HCT116 (cell line): ENCODE data around the gene FPR1. TPM values are rescaled to one million over a fixed set of nuclear protein-coding genes. Genes with fewer than 3 reads are reported as not detected.

Experiments
- ATAC-seq: fragments of 200-7000 bp; cut with Tn5 transposase; 2 replicates; pipeline ENCODE4 v1.9.1; 2020; ENCODE audit warnings: mild to moderate bottlenecking, moderate library complexity
- BruUV-seq: library from RNA; stranded (reverse); fragments of 400-500 nt; replicated peaks from 2 replicates; lab custom pipeline; 2021; lab: Mats Ljungman, UMichigan
- CTCF ChIA-PET: fragments of 300-600 bp; sonication (Branson Sonifier 250); formaldehyde crosslinking; loops from one replicate; lab custom pipeline; 2021; ENCODE audit warnings: antibody characterized with exemption; lab: Charles Lee
- POLR2A ChIA-PET: fragments of 300-600, 350-600 bp; sonication (Branson Sonifier 250); formaldehyde crosslinking; loops from one replicate; lab custom pipeline; 2021; ENCODE audit warnings: antibody characterized with exemption; lab: Charles Lee
- RAD21 ChIA-PET, 2 experiments: fragments of 300-600 bp; sonication (Branson Sonifier 250); formaldehyde crosslinking; loops; one replicate each; lab custom pipeline; 2023; ENCODE audit warnings: low total read pairs in 2 of 2; ENCODE audit not compliant: uncharacterized antibody in 2 of 2, unreplicated experiment in 2 of 2, low non-redundant PET in 1 of 2; lab: Charles Lee
- DNase-seq: peaks from one replicate; pipeline ENCODE4 v3.0.0-alpha.2; 2010; ENCODE audit warnings: low read depth, low spot score
- H2AFZ ChIP-seq: fragments of 200-600 bp; shearing (Covaris generic), sonication (generic); 2 replicates; pipeline ENCODE4 v1.6.1; 2017; ENCODE audit warnings: low read depth, mixed run types, mixed read lengths, antibody characterized with exemption, low read length; ENCODE audit not compliant: poor library complexity, severe bottlenecking
- H3K27ac ChIP-seq: 2 replicates; pipeline ENCODE4 v1.5.1; 2012; ENCODE audit warnings: low read depth, low read length
- H3K27me3 ChIP-seq: fragments of 200-600 bp; sonication (generic); 2 replicates; pipeline ENCODE4 v1.6.1; 2016; ENCODE audit warnings: mixed run types, low read length, mixed read lengths; ENCODE audit not compliant: insufficient read depth
- H3K36me3 ChIP-seq, 2 experiments: fragments of 200-500 bp in 1 of 2; fragments of 200-600 bp in 1 of 2; sonication (Bioruptor generic) in 1 of 2; sonication (generic) in 1 of 2; 2 replicates each; pipeline versions ENCODE4 v1.5.1 to v1.6.1; 2014 to 2016; ENCODE audit warnings: low read length in 2 of 2, inconsistent platforms in 1 of 2, mixed read lengths in 1 of 2, mixed run types in 1 of 2; ENCODE audit not compliant: insufficient read depth in 2 of 2, control insufficient read depth in 1 of 2
- H3K4me1 ChIP-seq, 2 experiments: fragments of 200-600 bp in 1 of 2; sonication (generic) in 1 of 2; 2 replicates each; pipeline versions ENCODE4 v1.5.1 to v1.6.1; 2012 to 2017; ENCODE audit warnings: low read length in 2 of 2, inconsistent platforms in 1 of 2, mild to moderate bottlenecking in 1 of 2, mixed read lengths in 1 of 2, mixed run types in 1 of 2, moderate library complexity in 1 of 2; ENCODE audit not compliant: insufficient read depth in 2 of 2, control insufficient read depth in 1 of 2
- H3K4me2 ChIP-seq: fragments of 200-600 bp; sonication (generic); 2 replicates; pipeline ENCODE4 v1.6.1; 2017; ENCODE audit warnings: mixed run types, low read length, mixed read lengths
- H3K4me3 ChIP-seq, 2 experiments: fragments of 200-600 bp in 1 of 2; sonication (generic) in 1 of 2; replicated peaks in 1 of 2; 2 replicates each; pipeline ENCODE4 v1.5.1; 2011 to 2016; ENCODE audit warnings: low read length in 2 of 2, control low read depth in 1 of 2, low read depth in 1 of 2, mild to moderate bottlenecking in 1 of 2, mixed read lengths in 1 of 2, mixed run types in 1 of 2
- H3K79me2 ChIP-seq: fragments of 200-600 bp; sonication (generic); 2 replicates; pipeline ENCODE4 v1.6.1; 2017; ENCODE audit warnings: mild to moderate bottlenecking, mixed run types, low read length, moderate library complexity, mixed read lengths; ENCODE audit not compliant: insufficient read depth
- H3K9ac ChIP-seq: fragments of 200-600 bp; sonication (generic); 2 replicates; pipeline ENCODE4 v1.6.1; 2016; ENCODE audit warnings: low read length, mixed read lengths
- H3K9me2 ChIP-seq: fragments of 200-600 bp; sonication (generic), shearing (Covaris generic); 2 replicates; pipeline ENCODE4 v1.6.1; 2017; ENCODE audit warnings: mixed run types, mild to moderate bottlenecking, moderate library complexity; ENCODE audit not compliant: insufficient read depth
- H3K9me3 ChIP-seq, 2 experiments: fragments of 200-500 bp in 1 of 2; fragments of 200-600 bp in 1 of 2; sonication (Bioruptor generic) in 1 of 2; sonication (generic) in 1 of 2; 2 replicates each; pipeline ENCODE4 v1.6.1; 2014 to 2017; ENCODE audit warnings: low read length in 2 of 2, mixed read lengths in 2 of 2, inconsistent platforms in 1 of 2, low read depth in 1 of 2, mild to moderate bottlenecking in 1 of 2, mixed run types in 1 of 2, moderate library complexity in 1 of 2; ENCODE audit not compliant: control insufficient read depth in 1 of 2, insufficient read depth in 1 of 2
- H4K20me1 ChIP-seq: fragments of 200-600 bp; sonication (generic), shearing (Covaris generic); 2 replicates; pipeline ENCODE4 v1.6.1; 2017; ENCODE audit warnings: mixed run types, mild to moderate bottlenecking, moderate library complexity; ENCODE audit not compliant: insufficient read depth
- ELF1 ChIP-seq: IDR thresholded peaks from 2 replicates; pipeline ENCODE4 v1.6.1; 2012; ENCODE audit warnings: low read depth, borderline replicate concordance
- YY1 ChIP-seq: IDR thresholded peaks from 2 replicates; pipeline ENCODE4 v1.6.1; 2011; ENCODE audit warnings: low read length, low read depth, moderate library complexity, mild to moderate bottlenecking; ENCODE audit not compliant: insufficient replicate concordance; ENCODE audit errors: extremely low read depth
- ZBTB33 ChIP-seq: IDR thresholded peaks from 2 replicates; pipeline ENCODE4 v1.6.1; 2011; ENCODE audit warnings: mild to moderate bottlenecking, low read length, moderate library complexity; ENCODE audit not compliant: insufficient replicate concordance; ENCODE audit errors: extremely low read depth
- ZNF274 ChIP-seq: fragments of 200-500 bp; sonication (Bioruptor generic); IDR thresholded peaks from 2 replicates; pipeline ENCODE4 v1.6.1; 2014; ENCODE audit warnings: mild to moderate bottlenecking, low read depth, low read length, inconsistent platforms
- intact Hi-C: fragments of 100-400 bp; cut with micrococcal nuclease; formaldehyde crosslinking; loops from 2 replicates; pipeline ENCODE4 v1.10.0; 2022
- total RNA-seq: library from RNA; stranded (reverse); gene quantifications from one replicate; pipeline ENCODE4 v1.2.1, GENCODE V29; 2021; ENCODE audit not compliant: unreplicated experiment
- TF ChIP-seq, protein P1 (sequence below): IDR thresholded peaks from 2 replicates; pipeline ENCODE4 v1.6.1; 2012

FPR1 gene
- total RNA-seq, 1 experiment from 2014 or later: not detected

- TF ChIP-seq ZNF274: no peak
- no peak for TF ChIP-seq YY1
- TF ChIP-seq, protein P1, sequence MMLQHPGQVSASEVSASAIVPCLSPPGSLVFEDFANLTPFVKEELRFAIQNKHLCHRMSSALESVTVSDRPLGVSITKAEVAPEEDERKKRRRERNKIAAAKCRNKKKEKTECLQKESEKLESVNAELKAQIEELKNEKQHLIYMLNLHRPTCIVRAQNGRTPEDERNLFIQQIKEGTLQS: no peak
Measured at GRCh38 chr19:51800473-51801244, 49.0 kb upstream of the FPR1 start (continued).

- Histone ChIP-seq H2AFZ (no peak overlapping the region), H3K9me2 (no peaks in the 10 kb centered on the region), H3K4me3 (no peak overlapping the region), H3K4me1 (peaks cover 0 to 7% of the 10 kb centered on the region in 2 experiments; a peak in 1 of 4 replicates), H3K27ac (no peak overlapping the region), H4K20me1 (no peaks in the 10 kb centered on the region), H3K27me3 (no peaks in the 10 kb centered on the region), H3K4me2 (peak overlapping the region; percentile 9), H3K9me3 (no peaks in the 10 kb centered on the region; a peak in 2 of 4 replicates), H3K79me2 (no peaks in the 10 kb centered on the region), H3K9ac (no peak overlapping the region), H3K36me3 (no peaks in the 10 kb centered on the region)
- ChIA-PET CTCF (interaction anchor here (1.1 kb wide), 1 partner anchor 22 kb away, joined by 4 read pairs; no protein-coding TSS in a partner anchor), RAD21 (no interaction called here), POLR2A (no interaction called here)
- intact Hi-C loops: no loop called here
- ATAC-seq (no peak), DNase-seq (no peak)
- no TSS peak for BruUV-seq
- no peak for TF ChIP-seq ZBTB33
- no peak for TF ChIP-seq ELF1
Measured at GRCh38 chr19:51799774-51800472, 48.2 kb upstream of the FPR1 start.
